Measurements from ENCODE around the gene ATG13.

DNA sequence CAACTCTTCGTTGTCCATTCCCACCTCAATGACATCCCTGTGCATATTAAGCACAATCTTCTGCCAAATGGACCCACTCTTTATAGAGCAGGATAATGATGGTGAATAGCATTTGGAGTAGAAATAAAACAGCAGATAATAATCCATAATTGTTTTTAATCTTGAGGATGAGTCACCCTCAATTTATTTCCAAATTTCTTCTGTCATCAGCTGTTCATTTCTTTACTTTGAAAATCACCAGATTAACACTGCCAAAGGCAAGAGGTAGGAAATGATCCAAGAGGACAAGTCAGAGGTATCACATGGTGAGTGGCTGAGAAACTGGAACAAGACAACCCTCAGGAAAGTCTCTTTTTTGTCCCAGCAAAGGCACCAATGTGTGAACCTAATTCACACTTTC is 16.2 kb upstream of the ATG13 start:
- TF ChIP-seq, protein P1, sequence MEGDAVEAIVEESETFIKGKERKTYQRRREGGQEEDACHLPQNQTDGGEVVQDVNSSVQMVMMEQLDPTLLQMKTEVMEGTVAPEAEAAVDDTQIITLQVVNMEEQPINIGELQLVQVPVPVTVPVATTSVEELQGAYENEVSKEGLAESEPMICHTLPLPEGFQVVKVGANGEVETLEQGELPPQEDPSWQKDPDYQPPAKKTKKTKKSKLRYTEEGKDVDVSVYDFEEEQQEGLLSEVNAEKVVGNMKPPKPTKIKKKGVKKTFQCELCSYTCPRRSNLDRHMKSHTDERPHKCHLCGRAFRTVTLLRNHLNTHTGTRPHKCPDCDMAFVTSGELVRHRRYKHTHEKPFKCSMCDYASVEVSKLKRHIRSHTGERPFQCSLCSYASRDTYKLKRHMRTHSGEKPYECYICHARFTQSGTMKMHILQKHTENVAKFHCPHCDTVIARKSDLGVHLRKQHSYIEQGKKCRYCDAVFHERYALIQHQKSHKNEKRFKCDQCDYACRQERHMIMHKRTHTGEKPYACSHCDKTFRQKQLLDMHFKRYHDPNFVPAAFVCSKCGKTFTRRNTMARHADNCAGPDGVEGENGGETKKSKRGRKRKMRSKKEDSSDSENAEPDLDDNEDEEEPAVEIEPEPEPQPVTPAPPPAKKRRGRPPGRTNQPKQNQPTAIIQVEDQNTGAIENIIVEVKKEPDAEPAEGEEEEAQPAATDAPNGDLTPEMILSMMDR (optimal IDR thresholded peaks at IDR 0.05 in 1 of 3, IDR thresholded peaks at IDR 0.05 in 1 of 3, conservative IDR thresholded peaks at IDR 0.05 in 1 of 3; ENCODE audit: extremely low read depth in 1 of 3, insufficient read depth in 2 of 3, low read length in 3 of 3) = no peak
- no peak for TF ChIP-seq EZH2 (IDR thresholded peaks at IDR 0.05; ENCODE audit: low read length)

Data from keratinocyte (primary cell).